OCI-LY7 (cell line): ENCODE results near the gene NGF. TPM values are rescaled to one million over a fixed set of nuclear protein-coding genes. Genes with fewer than 3 reads are reported as not detected.

Experiments
- BruUV-seq: library from RNA; stranded (reverse); fragments of 400-500 nt; replicated peaks from 2 replicates; lab custom pipeline; 2021; lab: Mats Ljungman, UMichigan
- CTCF ChIA-PET: fragments of 300-600 bp; sonication (Branson Sonifier 250); formaldehyde crosslinking; loops from one replicate; lab custom pipeline; 2022; ENCODE audit warnings: antibody characterized with exemption; ENCODE audit not compliant: unreplicated experiment; lab: Charles Lee
- POLR2A ChIA-PET: fragments of 300-600 bp; sonication (Branson Sonifier 250); formaldehyde crosslinking; loops from one replicate; lab custom pipeline; 2022; ENCODE audit warnings: antibody characterized with exemption; lab: Charles Lee
- DNase-seq: peaks from one replicate; pipeline ENCODE4 v3.0.0-alpha.2; 2015; ENCODE audit warnings: low spot score
- H2AFZ ChIP-seq: fragments of 200-600 bp; sonication (generic), shearing (Covaris generic); 2 replicates; pipeline ENCODE4 v1.6.1; 2014; ENCODE audit warnings: mild to moderate bottlenecking, antibody characterized with exemption, low read length, moderate library complexity
- H3K27ac ChIP-seq: fragments of 200-600 bp; sonication (generic); 2 replicates; pipeline ENCODE4 v1.5.1; 2014; ENCODE audit warnings: mixed run types, low read depth, mild to moderate bottlenecking, moderate library complexity, low read length, inconsistent platforms; ENCODE audit not compliant: poor library complexity, severe bottlenecking
- H3K36me3 ChIP-seq: fragments of 200-600 bp; sonication (generic); 2 replicates; pipeline ENCODE4 v1.6.1; 2014; ENCODE audit warnings: mild to moderate bottlenecking, antibody characterized with exemption, low read length, moderate library complexity, mixed read lengths; ENCODE audit not compliant: insufficient read depth
- H3K4me1 ChIP-seq: fragments of 200-600 bp; sonication (generic); 2 replicates; pipeline ENCODE4 v1.5.1; 2014; ENCODE audit warnings: mild to moderate bottlenecking, low read length; ENCODE audit not compliant: insufficient read depth, poor library complexity, severe bottlenecking
- H3K4me2 ChIP-seq: fragments of 200-600 bp; sonication (generic); 2 replicates; pipeline ENCODE4 v1.6.1; 2014; ENCODE audit warnings: mild to moderate bottlenecking, low read length
- H3K4me3 ChIP-seq: fragments of 200-600 bp; sonication (generic); 2 replicates; pipeline ENCODE4 v1.5.1; 2014; ENCODE audit warnings: mild to moderate bottlenecking, low read depth, low read length; ENCODE audit not compliant: poor library complexity, severe bottlenecking
- H3K79me2 ChIP-seq: fragments of 200-600 bp; sonication (generic); 2 replicates; pipeline ENCODE4 v1.6.1; 2016; ENCODE audit warnings: low read depth, mild to moderate bottlenecking, low read length, moderate library complexity, mixed read lengths; ENCODE audit not compliant: insufficient read depth
- H3K9me2 ChIP-seq: fragments of 200-600 bp; sonication (generic); 2 replicates; pipeline ENCODE4 v1.6.1; 2016; ENCODE audit warnings: mild to moderate bottlenecking, low read length, mixed read lengths; ENCODE audit not compliant: insufficient read depth
- H3K9me3 ChIP-seq: fragments of 200-600 bp; sonication (generic); 2 replicates; pipeline ENCODE4 v1.6.1; 2014; ENCODE audit warnings: mild to moderate bottlenecking, mixed run types, low read length, mixed read lengths
- H4K20me1 ChIP-seq: fragments of 200-600 bp; sonication (generic); 2 replicates; pipeline ENCODE4 v1.6.1; 2014; ENCODE audit warnings: mild to moderate bottlenecking, antibody characterized with exemption, low read length, moderate library complexity, mixed read lengths; ENCODE audit not compliant: insufficient read depth
- EZH2phosphoT487 ChIP-seq: fragments of 200-600 bp; sonication (generic); IDR thresholded peaks from 2 replicates; pipeline ENCODE4 v1.6.1; 2018; ENCODE audit warnings: low read depth, borderline replicate concordance, mild to moderate bottlenecking, mixed run types, antibody characterized with exemption, low read length, moderate library complexity, mixed read lengths
- intact Hi-C: fragments of 100-400 bp; cut with micrococcal nuclease; formaldehyde crosslinking; loops from one replicate; pipeline ENCODE4 v1.10.0; 2022; ENCODE audit not compliant: unreplicated experiment
- total RNA-seq, 2 experiments: library from RNA; depleted of rRNA in 1 of 2; stranded (reverse); fragments of >200 nt in 1 of 2; shearing (Covaris generic) in 1 of 2; gene quantifications; 2 replicates each; pipeline ENCODE4 v1.2.3, GENCODE V29; 2014 to 2022
- TF ChIP-seq, protein P1 (sequence below): fragments of 200-600 bp; sonication (generic); conservative IDR thresholded peaks from 2 replicates; pipeline ENCODE4 v1.5.1; 2014; ENCODE audit warnings: mild to moderate bottlenecking, antibody characterized with exemption, low read length, moderate library complexity, mixed read lengths

NGF gene
- total RNA-seq, 2 experiments from 2014 or later, result not detected

DNA sequence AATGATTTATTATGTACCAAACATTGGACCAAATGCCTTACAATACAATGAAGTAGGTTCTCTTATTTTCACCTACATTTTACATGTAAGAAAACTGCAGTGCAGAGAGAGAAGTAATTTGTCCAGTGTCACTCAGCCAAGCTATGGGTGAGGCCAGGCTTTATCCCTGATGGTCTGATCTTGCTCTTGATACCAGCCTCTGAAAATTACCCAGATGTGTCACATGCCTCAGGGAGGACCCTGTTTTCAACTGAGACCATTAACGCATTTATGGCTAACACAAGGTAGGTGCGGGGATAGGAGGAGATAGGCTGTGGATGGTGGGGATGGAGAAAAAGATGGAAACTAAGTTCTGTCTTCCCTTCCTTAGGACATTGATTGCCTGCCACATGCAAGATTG lies 56.9 kb downstream of the NGF start:
- Histone ChIP-seq H2AFZ (no peak overlapping the region), H3K9me2 (no peaks in the 10 kb centered on the region), H3K9me3 (no peaks in the 10 kb centered on the region), H3K4me3 (no peak overlapping the region), H3K27ac (no peak overlapping the region), H3K36me3 (no peaks in the 10 kb centered on the region), H3K79me2 (no peaks in the 10 kb centered on the region), H4K20me1 (no peaks in the 10 kb centered on the region), H3K4me1 (peaks cover 18% of the 10 kb centered on the region), H3K4me2 (no peak overlapping the region)
- BruUV-seq, result no TSS peak
- CTCF ChIA-PET, result no interaction called here
- no peak for DNase-seq
- intact Hi-C loops, result no loop called here
- TF ChIP-seq, protein P1, sequence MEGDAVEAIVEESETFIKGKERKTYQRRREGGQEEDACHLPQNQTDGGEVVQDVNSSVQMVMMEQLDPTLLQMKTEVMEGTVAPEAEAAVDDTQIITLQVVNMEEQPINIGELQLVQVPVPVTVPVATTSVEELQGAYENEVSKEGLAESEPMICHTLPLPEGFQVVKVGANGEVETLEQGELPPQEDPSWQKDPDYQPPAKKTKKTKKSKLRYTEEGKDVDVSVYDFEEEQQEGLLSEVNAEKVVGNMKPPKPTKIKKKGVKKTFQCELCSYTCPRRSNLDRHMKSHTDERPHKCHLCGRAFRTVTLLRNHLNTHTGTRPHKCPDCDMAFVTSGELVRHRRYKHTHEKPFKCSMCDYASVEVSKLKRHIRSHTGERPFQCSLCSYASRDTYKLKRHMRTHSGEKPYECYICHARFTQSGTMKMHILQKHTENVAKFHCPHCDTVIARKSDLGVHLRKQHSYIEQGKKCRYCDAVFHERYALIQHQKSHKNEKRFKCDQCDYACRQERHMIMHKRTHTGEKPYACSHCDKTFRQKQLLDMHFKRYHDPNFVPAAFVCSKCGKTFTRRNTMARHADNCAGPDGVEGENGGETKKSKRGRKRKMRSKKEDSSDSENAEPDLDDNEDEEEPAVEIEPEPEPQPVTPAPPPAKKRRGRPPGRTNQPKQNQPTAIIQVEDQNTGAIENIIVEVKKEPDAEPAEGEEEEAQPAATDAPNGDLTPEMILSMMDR, result no peak
- TF ChIP-seq EZH2phosphoT487, result no peak
- POLR2A ChIA-PET, result no interaction called here

DNA sequence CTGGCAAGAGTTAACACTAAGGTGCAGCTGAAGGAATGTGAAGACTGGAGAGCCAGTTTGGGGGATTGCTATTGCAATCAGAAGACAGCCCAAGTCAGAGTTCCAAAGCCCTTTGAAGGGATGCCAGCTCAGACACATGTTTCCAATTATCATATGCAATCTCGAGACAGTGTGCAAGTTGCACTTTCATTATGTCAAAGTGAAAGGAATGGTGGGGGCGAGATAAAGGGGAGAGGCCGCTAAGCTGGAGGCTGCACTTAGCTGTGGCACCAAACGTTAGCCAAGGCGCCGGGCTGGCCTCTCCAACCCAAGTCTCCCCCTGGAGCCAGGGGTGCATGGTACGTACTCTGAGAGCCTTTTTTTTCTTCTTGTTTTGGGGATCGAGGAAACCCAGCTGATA lies 58.0 kb downstream of the NGF start:
- intact Hi-C loops, result no loop called here
- Histone ChIP-seq H3K79me2 (no peaks in the 10 kb centered on the region), H3K9me3 (no peaks in the 10 kb centered on the region), H3K4me1 (peaks cover 12% of the 10 kb centered on the region), H3K27ac (no peak overlapping the region), H3K4me2 (no peak overlapping the region), H3K9me2 (no peaks in the 10 kb centered on the region), H2AFZ (no peak overlapping the region), H4K20me1 (no peaks in the 10 kb centered on the region), H3K36me3 (no peaks in the 10 kb centered on the region), H3K4me3 (no peak overlapping the region)
- no peak for DNase-seq
- TF ChIP-seq, protein P1, result no peak
- no peak for TF ChIP-seq EZH2phosphoT487
- POLR2A ChIA-PET, result no interaction called here
- CTCF ChIA-PET, result no interaction called here
- BruUV-seq, result no TSS peak

DNA sequence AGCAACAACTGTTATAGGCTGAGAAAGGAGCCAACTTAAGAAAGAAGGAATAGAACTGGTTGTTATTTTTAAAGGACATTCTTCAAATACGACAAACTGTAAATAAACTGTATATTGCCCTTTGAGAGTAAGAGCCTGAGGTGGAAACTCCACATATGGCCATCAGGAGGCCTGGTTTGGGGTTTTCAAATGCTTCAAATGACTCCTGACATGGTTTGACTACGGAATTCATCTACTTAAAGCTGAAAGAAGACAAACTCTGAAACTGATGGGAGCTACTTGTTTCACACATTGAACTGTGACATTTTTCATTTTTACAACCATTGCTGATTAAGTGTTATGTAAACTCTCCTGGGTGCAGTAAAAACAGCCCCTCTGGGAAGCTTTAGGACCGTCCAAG lies 59.8 kb downstream of the NGF start:
- Histone ChIP-seq H3K4me1 (peaks cover 3% of the 10 kb centered on the region), H3K4me2 (no peak overlapping the region), H3K4me3 (no peak overlapping the region), H3K79me2 (no peaks in the 10 kb centered on the region), H4K20me1 (no peaks in the 10 kb centered on the region), H3K36me3 (no peaks in the 10 kb centered on the region), H3K9me3 (no peaks in the 10 kb centered on the region), H3K9me2 (no peaks in the 10 kb centered on the region), H2AFZ (peak overlapping the region; percentile 37; the same call in 1 of the 2 replicates), H3K27ac (no peak overlapping the region)
- TF ChIP-seq, protein P1, result no peak
- TF ChIP-seq EZH2phosphoT487, result no peak
- ChIA-PET POLR2A (interaction anchor here (0.9 kb wide), 1 partner anchor 87 kb away, joined by 3 read pairs; no protein-coding TSS in a partner anchor), CTCF (no interaction called here)
- BruUV-seq, result no TSS peak
- intact Hi-C loops, result loop anchor here (5.0 to 10.0 kb wide), 3 partner anchors 74 to 317 kb away; no protein-coding TSS in a partner anchor
- no peak for DNase-seq
